Measurements from ENCODE around the gene FREY1.

Gene FREY1

GRCh38 chr11:45945397-45945999, 38.4 kb upstream of the FREY1 start:
- TF ChIP-seq SIN3A (IDR thresholded peaks at IDR 0.05; ENCODE audit: borderline replicate concordance, insufficient read depth, low read length) (no peak), TAF1 (IDR thresholded peaks at IDR 0.05; ENCODE audit: borderline replicate concordance, insufficient read depth, low read length) (no peak), POLR2AphosphoS5 (IDR thresholded peaks at IDR 0.05; ENCODE audit: low read depth, low read length) (no peak), REST (IDR thresholded peaks at IDR 0.05; ENCODE audit: insufficient read depth in 1 of 2, low read depth in 2 of 2, low read length in 2 of 2) (no peak), FOXP2 (optimal IDR thresholded peaks at IDR 0.05; ENCODE audit: borderline replicate concordance, extremely low read depth, extremely low read length, insufficient read depth) (no peak)

- TF ChIP-seq TAF1 (IDR thresholded peaks at IDR 0.05; ENCODE audit: borderline replicate concordance, insufficient read depth, low read length) (no peak), POLR2AphosphoS5 (IDR thresholded peaks at IDR 0.05; ENCODE audit: low read depth, low read length) (no peak), FOXP2 (optimal IDR thresholded peaks at IDR 0.05; ENCODE audit: borderline replicate concordance, extremely low read depth, extremely low read length, insufficient read depth) (no peak), SIN3A (IDR thresholded peaks at IDR 0.05; ENCODE audit: borderline replicate concordance, insufficient read depth, low read length) (no peak), REST (IDR thresholded peaks at IDR 0.05; ENCODE audit: insufficient read depth in 1 of 2, low read depth in 2 of 2, low read length in 2 of 2) (no peak)
Measured at GRCh38 chr11:45942381-45942780, 35.3 kb upstream of the FREY1 start.

GRCh38 chr11:45941285-45941684, 34.2 kb upstream of the FREY1 start:
- TF ChIP-seq FOXP2 (optimal IDR thresholded peaks at IDR 0.05; ENCODE audit: borderline replicate concordance, extremely low read depth, extremely low read length, insufficient read depth): no peak
- no peak for TF ChIP-seq POLR2AphosphoS5 (IDR thresholded peaks at IDR 0.05; ENCODE audit: low read depth, low read length)
- no peak for TF ChIP-seq SIN3A (IDR thresholded peaks at IDR 0.05; ENCODE audit: borderline replicate concordance, insufficient read depth, low read length)
- TF ChIP-seq REST (IDR thresholded peaks at IDR 0.05; ENCODE audit: insufficient read depth in 1 of 2, low read depth in 2 of 2, low read length in 2 of 2): no peak
- TF ChIP-seq TAF1 (IDR thresholded peaks at IDR 0.05; ENCODE audit: borderline replicate concordance, insufficient read depth, low read length): no peak

GRCh38 chr11:45939836-45940235, 32.8 kb upstream of the FREY1 start:
- TF ChIP-seq REST (IDR thresholded peaks at IDR 0.05; ENCODE audit: insufficient read depth in 1 of 2, low read depth in 2 of 2, low read length in 2 of 2) (no peak), POLR2AphosphoS5 (IDR thresholded peaks at IDR 0.05; ENCODE audit: low read depth, low read length) (no peak), TAF1 (IDR thresholded peaks at IDR 0.05; ENCODE audit: borderline replicate concordance, insufficient read depth, low read length) (no peak), SIN3A (IDR thresholded peaks at IDR 0.05; ENCODE audit: borderline replicate concordance, insufficient read depth, low read length) (no peak), FOXP2 (optimal IDR thresholded peaks at IDR 0.05; ENCODE audit: borderline replicate concordance, extremely low read depth, extremely low read length, insufficient read depth) (no peak)
